ENCODE data around the gene MYCN. TPM values are rescaled to one million over a fixed set of nuclear protein-coding genes. Genes with fewer than 3 reads are reported as not detected.

Gene MYCN
- total and polyA plus RNA-seq, 2 of the 8 experiments (the other 6 are each of a cell fraction or from before 2014, with no cell fraction given) = 87.8 to 137 TPM

GRCh38 chr2:15901095-15901807 is 39.1 kb upstream of the MYCN start:
- Histone ChIP-seq H3K4me2 (ENCODE audit: insufficient read depth in 1 of 2, low read depth in 2 of 2, low read length in 2 of 2) (no peak overlapping the region), H2BK120ac (replicated peaks; ENCODE audit: low read depth, low read length) (no peak overlapping the region), H2AFZ (ENCODE audit: low read length) (no peak overlapping the region), H4K5ac (ENCODE audit: insufficient read length, low read depth, low read length) (no peak overlapping the region), H4K8ac (ENCODE audit: extremely low read depth, insufficient read depth, low read length) (no peak overlapping the region), H3K23me2 (ENCODE audit: low read depth, low read length) (no peaks in the 10 kb centered on the region), H3K18ac (ENCODE audit: extremely low read depth, low read length) (no peak overlapping the region), H3K79me2 (ENCODE audit: control insufficient read depth in 1 of 2, insufficient read depth in 2 of 2, low read length in 2 of 2) (no peaks in the 10 kb centered on the region), H3K56ac (replicated peaks; ENCODE audit: insufficient read length, low read depth, low read length) (no peak overlapping the region), H2BK15ac (ENCODE audit: low read length) (no peak overlapping the region), H2BK5ac (ENCODE audit: low read depth, low read length) (no peak overlapping the region), H3K27ac (ENCODE audit: low read depth, low read length) (no peak overlapping the region), H2BK12ac (ENCODE audit: low read depth, low read length) (no peak overlapping the region; the same call in 1 of the 2 replicates), H2BK20ac (ENCODE audit: low read length) (no peak overlapping the region), H3K4ac (replicated peaks; ENCODE audit: insufficient read length, low read depth, low read length) (no peak overlapping the region), H2AK5ac (ENCODE audit: low read depth, low read length) (no peak overlapping the region), H4K91ac (replicated peaks; ENCODE audit: insufficient read length, low read length) (no peak overlapping the region), H3K14ac (ENCODE audit: insufficient read length) (no peak overlapping the region), H3K9me3 (ENCODE audit: insufficient read depth in 2 of 2, low read depth in 1 of 2, low read length in 1 of 2) (0 out of 4 replicates have a peak, but pooled peaks cover 0 to 7% of the 10 kb centered on the region in 2 experiments), H4K20me1 (replicated peaks in 1 of 2; ENCODE audit: control insufficient read depth in 1 of 2, insufficient read depth in 2 of 2, low read length in 2 of 2) (no peaks in the 10 kb centered on the region), H3K9ac (replicated peaks in 1 of 4; ENCODE audit: extremely low read depth in 1 of 4, low read depth in 3 of 4, low read length in 3 of 4) (no peak overlapping the region), H3K23ac (ENCODE audit: insufficient read length) (no peak overlapping the region), H3K4me3 (ENCODE audit: extremely low read depth in 1 of 4, insufficient read depth in 2 of 4, low read depth in 3 of 4, low read length in 4 of 4) (no peak overlapping the region), H3K4me1 (replicated peaks in 1 of 4; ENCODE audit: control insufficient read depth in 3 of 4, insufficient read depth in 4 of 4, low read length in 3 of 4) (peaks cover 0 to 5% (median 0%) of the 10 kb centered on the region in 4 experiments; a peak in 2 of 7 replicates), H3K36me3 (ENCODE audit: control insufficient read depth in 2 of 4, insufficient read depth in 4 of 4, low read length in 3 of 4) (no peaks in the 10 kb centered on the region), H3K27me3 (replicated peaks in 1 of 4; ENCODE audit: control insufficient read depth in 3 of 4, extremely low read depth in 1 of 4, insufficient read depth in 3 of 4, low read length in 3 of 4) (no peaks in the 10 kb centered on the region), H3K79me1 (ENCODE audit: low read depth, low read length) (no peaks in the 10 kb centered on the region)
- no peak for DNase-seq (ENCODE audit: low read depth in 1 of 2, low spot score in 2 of 2)
- WGBS, 2 experiments (ENCODE audit: extremely low coverage in 1 of 2, insufficient coverage in 1 of 2, insufficient read length in 1 of 2, insufficient replicate concordance in 2 of 2, low coverage in 1 of 2, low lambda C conversion rate in 2 of 2, missing lambda C conversion rate in 1 of 2) = 91% methylated on average over 5 of the region's 5 CpGs; no CpG with 5 or more reads in 1 of the 2 experiments
- no peak for FAIRE-seq
- CTCF ChIA-PET (ENCODE audit: partially characterized antibody) = interaction anchor here (1.1 to 1.9 kb wide), 2 partner anchors 38 to 339 kb away, joined by 3 to 5 read pairs; no protein-coding TSS in a partner anchor
- POLR2A ChIA-PET (ENCODE audit: partially characterized antibody) = no interaction called here
- TF ChIP-seq GTF2F1 (IDR thresholded peaks at IDR 0.05; ENCODE audit: borderline replicate concordance, low read depth, low read length) = no peak
- TF ChIP-seq RBBP5 (IDR thresholded peaks at IDR 0.05; ENCODE audit: borderline replicate concordance, low read depth, low read length) = no peak
- TF ChIP-seq SAP30 (IDR thresholded peaks at IDR 0.05; ENCODE audit: insufficient read depth, insufficient replicate concordance, low read length) = no peak
- TF ChIP-seq TBP (IDR thresholded peaks at IDR 0.05; ENCODE audit: low read depth, low read length) = no peak
- no peak for TF ChIP-seq RXRA (IDR thresholded peaks at IDR 0.05; ENCODE audit: insufficient read depth, low read depth, low read length)
- no peak for TF ChIP-seq JUND (IDR thresholded peaks at IDR 0.05; ENCODE audit: low read length)
- TF ChIP-seq TAF1 (IDR thresholded peaks at IDR 0.05; ENCODE audit: low read depth, low read length) = no peak
- TF ChIP-seq EGR1 (IDR thresholded peaks at IDR 0.05; ENCODE audit: borderline replicate concordance, low read depth, low read length) = no peak
- TF ChIP-seq BACH1 (IDR thresholded peaks at IDR 0.05; ENCODE audit: low read length) = no peak
- no peak for TF ChIP-seq FOSL1 (IDR thresholded peaks at IDR 0.05; ENCODE audit: insufficient read depth, low read depth, low read length)
